Muscle of leg (tissue), 11 donors: ENCODE data around the gene BCL11B. TPM values are rescaled to one million over a fixed set of nuclear protein-coding genes. Genes with fewer than 3 reads are reported as not detected.

Source experiments
- DNase-seq: peaks from one replicate; pipeline ENCODE4 v3.0.0; 2013
- H3K27ac ChIP-seq: one replicate; pipeline ENCODE4 v1.5.1; 2013; ENCODE audit warnings: mild to moderate bottlenecking, low read length, control low read depth
- H3K27me3 ChIP-seq: one replicate; pipeline ENCODE4 v1.6.1; 2013; ENCODE audit warnings: low read length; ENCODE audit not compliant: control insufficient read depth, insufficient read depth
- H3K36me3 ChIP-seq: one replicate; pipeline ENCODE4 v1.6.1; 2013; ENCODE audit warnings: low read length; ENCODE audit not compliant: control insufficient read depth, insufficient read depth
- H3K4me1 ChIP-seq: one replicate; pipeline ENCODE4 v1.6.1; 2013; ENCODE audit warnings: low read length; ENCODE audit not compliant: control insufficient read depth, insufficient read depth
- H3K4me3 ChIP-seq: one replicate; pipeline ENCODE4 v1.5.1; 2013; ENCODE audit warnings: low read length, control low read depth
- H3K9me3 ChIP-seq: replicated peaks from 2 replicates; pipeline ENCODE4 v1.6.1; 2013; ENCODE audit warnings: low read depth, low read length; ENCODE audit not compliant: control insufficient read depth
- WGBS: methylation state at CpG from one replicate; pipeline ENCODE4 v1.1.5; 2013; ENCODE audit warnings: missing lambda C conversion rate; ENCODE audit not compliant: insufficient coverage; 5-methylcytosine and 5-hydroxymethylcytosine counted together
- polyA plus RNA-seq, 8 donors: library from polyadenylated mRNA; unstranded; fragments of 120-200 nt; gene quantifications; one replicate each; pipeline versions ENCODE4 v1.2.1 to v1.2.3, GENCODE V29; 2013; ENCODE audit warnings: inconsistent platforms in 1 of 8, low replicate concordance in 1 of 8; ENCODE audit not compliant: insufficient read length in 8 of 8, insufficient read depth in 1 of 8
- total RNA-seq: library from RNA; stranded (reverse); fragments of 120-200 nt; gene quantifications from one replicate; pipeline ENCODE4 v1.2.4, GENCODE V29; 2013

BCL11B gene
- total and polyA plus RNA-seq, 9 donors, result 0.89 to 6.3 (median 1.4) TPM

- Histone ChIP-seq H3K4me3 (no peak overlapping the region), H3K4me1 (peaks cover 22% of the 10 kb centered on the region), H3K27ac (no peak overlapping the region), H3K27me3 (peaks cover 51% of the 10 kb centered on the region), H3K36me3 (no peaks in the 10 kb centered on the region), H3K9me3 (no peaks in the 10 kb centered on the region)
- DNase-seq, result no peak
- 54% methylated on average over 2 of the region's 7 CpGs for WGBS
Observed at GRCh38 chr14:99237288-99237687, 34.7 kb downstream of the BCL11B start.

GRCh38 chr14:99236386-99237138 lies 35.4 kb downstream of the BCL11B start:
- no peak overlapping the region for H3K27ac ChIP-seq
- H3K27me3 ChIP-seq, result peaks cover 53% of the 10 kb centered on the region
- H3K4me3 ChIP-seq, result no peak overlapping the region

GRCh38 chr14:99235582-99236320 lies 36.2 kb downstream of the BCL11B start:
- 35% methylated on average over 2 of the region's 15 CpGs for WGBS
- no peak overlapping the region for H3K4me3 ChIP-seq
- DNase-seq, result no peak
- H3K36me3 ChIP-seq, result no peaks in the 10 kb centered on the region
- no peak overlapping the region for H3K27ac ChIP-seq
- peaks cover 53% of the 10 kb centered on the region for H3K27me3 ChIP-seq
- no peaks in the 10 kb centered on the region for H3K9me3 ChIP-seq
- H3K4me1 ChIP-seq, result peaks cover 27% of the 10 kb centered on the region

More at GRCh38 chr14:99236386-99237138, 35.4 kb downstream of the BCL11B start:
- Histone ChIP-seq H3K36me3 (no peaks in the 10 kb centered on the region), H3K9me3 (no peaks in the 10 kb centered on the region), H3K4me1 (peaks cover 26% of the 10 kb centered on the region)
- WGBS, result 63% methylated on average over 1 of the region's 9 CpGs
- DNase-seq, result no peak

- peaks cover 54% of the 10 kb centered on the region for H3K27me3 ChIP-seq
- no peak for DNase-seq
- H3K4me1 ChIP-seq, result peaks cover 33% of the 10 kb centered on the region
- no peaks in the 10 kb centered on the region for H3K9me3 ChIP-seq
- no peak overlapping the region for H3K27ac ChIP-seq
- H3K36me3 ChIP-seq, result no peaks in the 10 kb centered on the region
- H3K4me3 ChIP-seq, result peak overlapping the region; percentile 11
- 0% methylated on average over 7 of the region's 19 CpGs for WGBS
Observed at GRCh38 chr14:99234961-99235571, 36.9 kb downstream of the BCL11B start.

- 67% methylated on average over 8 of the region's 9 CpGs for WGBS
- Histone ChIP-seq H3K4me1 (peaks cover 40% of the 10 kb centered on the region), H3K27ac (no peak overlapping the region), H3K4me3 (no peak overlapping the region), H3K9me3 (no peaks in the 10 kb centered on the region), H3K36me3 (no peaks in the 10 kb centered on the region), H3K27me3 (peaks cover 55% of the 10 kb centered on the region)
- no peak for DNase-seq
Observed at GRCh38 chr14:99234355-99234754, 37.6 kb downstream of the BCL11B start.

GRCh38 chr14:99233222-99234035 lies 38.6 kb downstream of the BCL11B start:
- Histone ChIP-seq H3K36me3 (no peaks in the 10 kb centered on the region), H3K27me3 (peaks cover 59% of the 10 kb centered on the region), H3K4me1 (peaks cover 41% of the 10 kb centered on the region), H3K4me3 (no peak overlapping the region), H3K27ac (no peak overlapping the region), H3K9me3 (no peaks in the 10 kb centered on the region)
- DNase-seq, result no peak
- WGBS, result 65% methylated on average over 15 of the region's 17 CpGs

- Histone ChIP-seq H3K4me3 (no peak overlapping the region), H3K27ac (no peak overlapping the region), H3K4me1 (peaks cover 41% of the 10 kb centered on the region), H3K36me3 (no peaks in the 10 kb centered on the region), H3K27me3 (peaks cover 59% of the 10 kb centered on the region), H3K9me3 (no peaks in the 10 kb centered on the region)
- DNase-seq, result no peak
- WGBS, result 82% methylated on average over 1 of the region's 3 CpGs
Observed at GRCh38 chr14:99232714-99233214, 39.2 kb downstream of the BCL11B start.

GRCh38 chr14:99231850-99232713 lies 39.9 kb downstream of the BCL11B start:
- Histone ChIP-seq H3K9me3 (no peaks in the 10 kb centered on the region), H3K4me1 (peaks cover 41% of the 10 kb centered on the region), H3K36me3 (no peaks in the 10 kb centered on the region), H3K4me3 (no peak overlapping the region), H3K27ac (no peak overlapping the region), H3K27me3 (peaks cover 59% of the 10 kb centered on the region)
- peak; percentile 32 for DNase-seq
- 20% methylated on average over 21 of the region's 21 CpGs for WGBS
